ENCODE results near the gene WWP2.
"Not testable (repeated sequence)": the region's sequence is repeated elsewhere in the genome, so short reads cannot be mapped to it uniquely, and the experiment has no call there.

WWP2 gene

GRCh38 chr16:69798466-69798865, 36.3 kb downstream of the WWP2 start:
- DNase-seq = no peak

- DNase-seq = no peak
These were observed 37.5 kb downstream of the WWP2 start for GRCh38 chr16:69799611-69800031.

- DNase-seq = no peak
These were observed 42.2 kb downstream of the WWP2 start for GRCh38 chr16:69804297-69804696.

- not testable (repeated sequence) for DNase-seq
These were observed 44.6 kb downstream of the WWP2 start for GRCh38 chr16:69806776-69807175.

- no peak for DNase-seq
These were observed 50.5 kb downstream of the WWP2 start for GRCh38 chr16:69812688-69813014.

GRCh38 chr16:69814078-69814477, 51.9 kb downstream of the WWP2 start:
- DNase-seq = no peak

- no peak for DNase-seq
These were observed 52.4 kb downstream of the WWP2 start for GRCh38 chr16:69814561-69814960.

- not testable (repeated sequence) for DNase-seq
These were observed 53.2 kb downstream of the WWP2 start for GRCh38 chr16:69815216-69815883.

- DNase-seq = no peak
These were observed 54.9 kb downstream of the WWP2 start for GRCh38 chr16:69816996-69817395.

- no peak for DNase-seq
These were observed 56.9 kb downstream of the WWP2 start for GRCh38 chr16:69818891-69819545.

GRCh38 chr16:69820926-69821541, 58.9 kb downstream of the WWP2 start:
- no peak for DNase-seq

GRCh38 chr16:69821844-69822173, 59.7 kb downstream of the WWP2 start:
- DNase-seq = no peak

GRCh38 chr16:69822174-69822935, 60.2 kb downstream of the WWP2 start:
- DNase-seq = no peak

GRCh38 chr16:69823831-69824563, 61.9 kb downstream of the WWP2 start:
- no peak for DNase-seq

- not testable (repeated sequence) for DNase-seq
These were observed 62.5 kb downstream of the WWP2 start for GRCh38 chr16:69824564-69825142.

GRCh38 chr16:69827524-69827923, 65.4 kb downstream of the WWP2 start:
- no peak for DNase-seq

GRCh38 chr16:69829338-69829737, 67.2 kb downstream of the WWP2 start:
- DNase-seq = no peak

GRCh38 chr16:69830146-69830533, 68.0 kb downstream of the WWP2 start:
- no peak for DNase-seq

GRCh38 chr16:69830534-69831211, 68.5 kb downstream of the WWP2 start:
- DNase-seq = no peak

GRCh38 chr16:69831212-69832123, 69.3 kb downstream of the WWP2 start:
- DNase-seq = no peak
